ENCODE measurements around the gene VPS13D.

DNA sequence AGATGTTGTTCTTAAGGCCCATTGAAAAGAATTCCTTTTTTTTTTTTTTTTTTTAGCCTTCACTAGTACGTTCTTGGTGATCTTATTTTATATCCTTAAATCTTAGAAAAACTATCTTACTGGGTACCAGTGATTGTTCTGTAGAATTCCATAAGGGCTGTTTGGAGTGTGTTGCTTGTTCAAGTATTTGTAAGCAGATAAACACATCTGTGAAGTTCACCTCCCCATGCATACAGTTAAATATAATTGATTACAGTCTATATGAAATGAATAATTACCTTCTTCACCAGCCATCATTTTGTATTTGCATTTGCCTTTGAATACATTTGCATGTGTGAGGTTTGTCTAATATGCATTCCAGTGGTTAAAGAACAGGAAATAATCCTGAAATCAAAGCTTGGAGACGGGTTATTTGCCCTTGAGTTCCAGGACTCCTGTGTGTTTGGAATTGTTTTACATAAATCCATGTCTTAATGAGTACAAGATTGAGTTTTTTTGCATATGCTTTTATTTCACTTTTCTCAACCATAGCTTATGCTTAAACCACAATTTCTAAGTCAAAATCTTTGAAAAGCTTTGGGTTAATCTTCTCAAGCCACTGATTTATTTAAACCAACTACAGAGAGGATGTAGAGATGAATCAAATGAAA lies 73.1 kb downstream of the VPS13D start:
- TF ChIP-seq, protein P1, sequence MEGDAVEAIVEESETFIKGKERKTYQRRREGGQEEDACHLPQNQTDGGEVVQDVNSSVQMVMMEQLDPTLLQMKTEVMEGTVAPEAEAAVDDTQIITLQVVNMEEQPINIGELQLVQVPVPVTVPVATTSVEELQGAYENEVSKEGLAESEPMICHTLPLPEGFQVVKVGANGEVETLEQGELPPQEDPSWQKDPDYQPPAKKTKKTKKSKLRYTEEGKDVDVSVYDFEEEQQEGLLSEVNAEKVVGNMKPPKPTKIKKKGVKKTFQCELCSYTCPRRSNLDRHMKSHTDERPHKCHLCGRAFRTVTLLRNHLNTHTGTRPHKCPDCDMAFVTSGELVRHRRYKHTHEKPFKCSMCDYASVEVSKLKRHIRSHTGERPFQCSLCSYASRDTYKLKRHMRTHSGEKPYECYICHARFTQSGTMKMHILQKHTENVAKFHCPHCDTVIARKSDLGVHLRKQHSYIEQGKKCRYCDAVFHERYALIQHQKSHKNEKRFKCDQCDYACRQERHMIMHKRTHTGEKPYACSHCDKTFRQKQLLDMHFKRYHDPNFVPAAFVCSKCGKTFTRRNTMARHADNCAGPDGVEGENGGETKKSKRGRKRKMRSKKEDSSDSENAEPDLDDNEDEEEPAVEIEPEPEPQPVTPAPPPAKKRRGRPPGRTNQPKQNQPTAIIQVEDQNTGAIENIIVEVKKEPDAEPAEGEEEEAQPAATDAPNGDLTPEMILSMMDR (conservative IDR thresholded peaks at IDR 0.05; ENCODE audit: low read depth, low read length), result no peak
- TF ChIP-seq POLR2A (IDR thresholded peaks at IDR 0.05; ENCODE audit: low read depth, low read length), result no peak
- no peak for TF ChIP-seq RAD21 (IDR thresholded peaks at IDR 0.05; ENCODE audit: low read length)
- TF ChIP-seq, protein P2, sequence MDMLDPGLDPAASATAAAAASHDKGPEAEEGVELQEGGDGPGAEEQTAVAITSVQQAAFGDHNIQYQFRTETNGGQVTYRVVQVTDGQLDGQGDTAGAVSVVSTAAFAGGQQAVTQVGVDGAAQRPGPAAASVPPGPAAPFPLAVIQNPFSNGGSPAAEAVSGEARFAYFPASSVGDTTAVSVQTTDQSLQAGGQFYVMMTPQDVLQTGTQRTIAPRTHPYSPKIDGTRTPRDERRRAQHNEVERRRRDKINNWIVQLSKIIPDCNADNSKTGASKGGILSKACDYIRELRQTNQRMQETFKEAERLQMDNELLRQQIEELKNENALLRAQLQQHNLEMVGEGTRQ (IDR thresholded peaks at IDR 0.05; ENCODE audit: low read depth, low read length), result no peak
- TF ChIP-seq CEBPB (IDR thresholded peaks at IDR 0.05; ENCODE audit: low read depth, low read length), result no peak
- no peak for TF ChIP-seq RCOR1 (IDR thresholded peaks at IDR 0.05; ENCODE audit: insufficient replicate concordance, low read length)
- no peak for TF ChIP-seq CHD1 (IDR thresholded peaks at IDR 0.05; ENCODE audit: low read depth, low read length)
- TF ChIP-seq, protein P3, sequence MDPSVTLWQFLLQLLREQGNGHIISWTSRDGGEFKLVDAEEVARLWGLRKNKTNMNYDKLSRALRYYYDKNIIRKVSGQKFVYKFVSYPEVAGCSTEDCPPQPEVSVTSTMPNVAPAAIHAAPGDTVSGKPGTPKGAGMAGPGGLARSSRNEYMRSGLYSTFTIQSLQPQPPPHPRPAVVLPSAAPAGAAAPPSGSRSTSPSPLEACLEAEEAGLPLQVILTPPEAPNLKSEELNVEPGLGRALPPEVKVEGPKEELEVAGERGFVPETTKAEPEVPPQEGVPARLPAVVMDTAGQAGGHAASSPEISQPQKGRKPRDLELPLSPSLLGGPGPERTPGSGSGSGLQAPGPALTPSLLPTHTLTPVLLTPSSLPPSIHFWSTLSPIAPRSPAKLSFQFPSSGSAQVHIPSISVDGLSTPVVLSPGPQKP (IDR thresholded peaks at IDR 0.05; ENCODE audit: borderline replicate concordance, low read depth, low read length), result no peak
- TF ChIP-seq MAZ (IDR thresholded peaks at IDR 0.05; ENCODE audit: borderline replicate concordance, low read depth, low read length), result no peak
- TF ChIP-seq RFX5 (IDR thresholded peaks at IDR 0.05; ENCODE audit: low read depth, low read length), result no peak
